ENCODE data around the gene ATXN2. TPM values are rescaled to one million over a fixed set of nuclear protein-coding genes. Genes with fewer than 3 reads are reported as not detected.
"Not testable (repeated sequence)": the region's sequence is repeated elsewhere in the genome, so short reads cannot be mapped to it uniquely, and the experiment has no call there.

ATXN2 gene
- total RNA-seq, 2 donors from 2014 or later: 32.8 to 67.7 TPM

GRCh38 chr12:111410431-111411184 is 188.5 kb downstream of the ATXN2 start:
- H3K27me3 Mint-ChIP-seq: no peaks in the 10 kb centered on the region
- H3K9me3 Mint-ChIP-seq: no peaks in the 10 kb centered on the region
- no peaks in the 10 kb centered on the region for H3K36me3 Mint-ChIP-seq
- no peak for ATAC-seq
- no peak for DNase-seq (ENCODE audit: low spot score)
- peak overlapping the region; percentile 39 for H3K4me3 Mint-ChIP-seq
- H3K4me1 Mint-ChIP-seq (ENCODE audit: low read depth in 2 of 2): peaks cover 50 to 60% of the 10 kb centered on the region in 2 donors
- peak overlapping the region in 1 of 2 donors; percentile 51 for H3K27ac Mint-ChIP-seq

GRCh38 chr12:111409780-111410430 is 189.2 kb downstream of the ATXN2 start:
- Mint-ChIP-seq H3K4me3 (peak overlapping the region; percentile 39), H3K27ac (peak overlapping the region in 1 of 2 donors; percentile 51), H3K4me1 (ENCODE audit: low read depth in 2 of 2) (peaks cover 47 to 57% of the 10 kb centered on the region in 2 donors), H3K27me3 (no peaks in the 10 kb centered on the region), H3K36me3 (no peaks in the 10 kb centered on the region), H3K9me3 (no peaks in the 10 kb centered on the region)
- no peak for ATAC-seq
- DNase-seq (ENCODE audit: low spot score): no peak

- H3K4me3 Mint-ChIP-seq: peak overlapping the region; percentile 42
- DNase-seq (ENCODE audit: low spot score): no peak
Measured at GRCh38 chr12:111409403-111409779, 189.7 kb downstream of the ATXN2 start.

GRCh38 chr12:111408686-111409402 is 190.3 kb downstream of the ATXN2 start:
- ATAC-seq (no peak), DNase-seq (ENCODE audit: low spot score) (no peak)
- Mint-ChIP-seq H3K4me3 (peak overlapping the region; percentile 42), H3K4me1 (ENCODE audit: low read depth in 2 of 2) (peaks cover 53 to 61% of the 10 kb centered on the region in 2 donors), H3K27me3 (peaks cover 0 to 6% of the 10 kb centered on the region in 2 donors), H3K36me3 (no peaks in the 10 kb centered on the region), H3K9me3 (no peaks in the 10 kb centered on the region), H3K27ac (peak overlapping the region in 1 of 2 donors; percentile 51)

More at GRCh38 chr12:111409403-111409779, 189.7 kb downstream of the ATXN2 start:
- Mint-ChIP-seq H3K27ac (peak overlapping the region in 1 of 2 donors; percentile 51), H3K36me3 (no peaks in the 10 kb centered on the region), H3K4me1 (ENCODE audit: low read depth in 2 of 2) (peaks cover 48 to 57% of the 10 kb centered on the region in 2 donors), H3K9me3 (no peaks in the 10 kb centered on the region), H3K27me3 (peaks cover 0 to under 1% of the 10 kb centered on the region in 2 donors)
- ATAC-seq: no peak

- H3K4me1 Mint-ChIP-seq (ENCODE audit: low read depth in 2 of 2): peaks cover 52 to 60% of the 10 kb centered on the region in 2 donors
Measured at GRCh38 chr12:111408116-111408440, 191.0 kb downstream of the ATXN2 start.

GRCh38 chr12:111407377-111408115 is 191.6 kb downstream of the ATXN2 start:
- Mint-ChIP-seq H3K27me3 (peaks cover 0 to 6% of the 10 kb centered on the region in 2 donors), H3K4me3 (peak overlapping the region; percentile 89), H3K36me3 (no peaks in the 10 kb centered on the region), H3K4me1 (ENCODE audit: low read depth in 2 of 2) (peaks cover 50 to 57% of the 10 kb centered on the region in 2 donors), H3K9me3 (no peaks in the 10 kb centered on the region), H3K27ac (peak overlapping the region; percentile 66 to 87)
- ATAC-seq: no peak
- DNase-seq (ENCODE audit: low spot score): no peak

More at GRCh38 chr12:111408116-111408440, 191.0 kb downstream of the ATXN2 start:
- peak overlapping the region; percentile 89 for H3K4me3 Mint-ChIP-seq
- ATAC-seq (no peak), DNase-seq (ENCODE audit: low spot score) (no peak)
- peaks cover 0 to 6% of the 10 kb centered on the region in 2 donors for H3K27me3 Mint-ChIP-seq
- H3K27ac Mint-ChIP-seq: no peak overlapping the region
- H3K36me3 Mint-ChIP-seq: no peaks in the 10 kb centered on the region
- H3K9me3 Mint-ChIP-seq: no peaks in the 10 kb centered on the region

GRCh38 chr12:111406474-111407376 is 192.4 kb downstream of the ATXN2 start:
- peak in 1 of 2 donors; percentile 3 for ATAC-seq
- Mint-ChIP-seq H3K4me1 (ENCODE audit: low read depth in 2 of 2) (peaks cover 41 to 50% of the 10 kb centered on the region in 2 donors), H3K27ac (peak overlapping the region; percentile 66 to 87)

GRCh38 chr12:111405859-111406473 is 193.1 kb downstream of the ATXN2 start, which contains the start of gene SH2B3:
TSS of gene SH2B3 (plus strand) at chr12:111405923. CDS start at chr12:111418146, 12,223 bp downstream.
- no peaks in the 10 kb centered on the region for H3K9me3 Mint-ChIP-seq
- H3K4me3 Mint-ChIP-seq: peak within 1 kb of the TSS; percentile 89
- peaks cover under 1 to 6% of the 10 kb centered on the region in 2 donors for H3K27me3 Mint-ChIP-seq
- ATAC-seq (peak; percentile 64 to 69), DNase-seq (ENCODE audit: low spot score) (peak; percentile 87)
- peak within 1 kb of the TSS; percentile 66 to 87 for H3K27ac Mint-ChIP-seq
- H3K4me1 Mint-ChIP-seq (ENCODE audit: low read depth in 2 of 2): peaks cover 36 to 47% of the 10 kb centered on the region in 2 donors
- no peaks in the 10 kb centered on the region for H3K36me3 Mint-ChIP-seq

More at GRCh38 chr12:111406474-111407376, 192.4 kb downstream of the ATXN2 start:
- no peaks in the 10 kb centered on the region for H3K9me3 Mint-ChIP-seq
- H3K36me3 Mint-ChIP-seq: no peaks in the 10 kb centered on the region
- H3K4me3 Mint-ChIP-seq: peak overlapping the region; percentile 89
- DNase-seq (ENCODE audit: low spot score): peak; percentile 78
- H3K27me3 Mint-ChIP-seq: peaks cover 0 to 6% of the 10 kb centered on the region in 2 donors

- H3K4me3 Mint-ChIP-seq: peak overlapping the region; percentile 80
- H3K27me3 Mint-ChIP-seq: peaks cover 7 to 8% of the 10 kb centered on the region in 2 donors
- peak overlapping the region; percentile 49 to 81 for H3K27ac Mint-ChIP-seq
- peak; percentile 91 for DNase-seq (ENCODE audit: low spot score)
- peaks cover 41 to 42% of the 10 kb centered on the region in 2 donors for H3K4me1 Mint-ChIP-seq (ENCODE audit: low read depth in 2 of 2)
- peak; percentile 85 to 89 for ATAC-seq
- no peaks in the 10 kb centered on the region for H3K9me3 Mint-ChIP-seq
- no peaks in the 10 kb centered on the region for H3K36me3 Mint-ChIP-seq
Measured at GRCh38 chr12:111405149-111405858, 193.8 kb downstream of the ATXN2 start.

- peaks cover 14 to 16% of the 10 kb centered on the region in 2 donors for H3K27me3 Mint-ChIP-seq
- H3K36me3 Mint-ChIP-seq: peaks cover 5% of the 10 kb centered on the region
- peak overlapping the region; percentile 80 for H3K4me3 Mint-ChIP-seq
- H3K4me1 Mint-ChIP-seq (ENCODE audit: low read depth in 2 of 2): peaks cover 45 to 49% of the 10 kb centered on the region in 2 donors
- no peaks in the 10 kb centered on the region for H3K9me3 Mint-ChIP-seq
- peak; percentile 74 for DNase-seq (ENCODE audit: low spot score)
- ATAC-seq: no peak
- peak overlapping the region; percentile 49 to 81 for H3K27ac Mint-ChIP-seq
Measured at GRCh38 chr12:111404362-111405148, 194.6 kb downstream of the ATXN2 start.

GRCh38 chr12:111402490-111402824 is 196.7 kb downstream of the ATXN2 start:
- DNase-seq (ENCODE audit: low spot score); H3K36me3 Mint-ChIP-seq: not testable (repeated sequence)
- H3K27ac Mint-ChIP-seq: peak overlapping the region in 1 of 2 donors; percentile 65

More at GRCh38 chr12:111402490-111402824, 196.7 kb downstream of the ATXN2 start:
- H3K9me3 Mint-ChIP-seq, ATAC-seq: not testable (repeated sequence)
- peak overlapping the region; percentile 77 for H3K4me3 Mint-ChIP-seq
- H3K27me3 Mint-ChIP-seq: peaks cover 17 to 22% of the 10 kb centered on the region in 2 donors
- peaks cover 38 to 45% of the 10 kb centered on the region in 2 donors for H3K4me1 Mint-ChIP-seq (ENCODE audit: low read depth in 2 of 2)

Data from natural killer cell treated with Interleukin-12 subunit alpha and Interleukin-12 subunit beta and Interleukin-15 and Interleukin-18, amount 100 ng/mL, for 72 hours (primary cell).